Upper lobe of left lung (tissue), 6 donors: ENCODE measurements around the gene C20orf204. TPM values are rescaled to one million over a fixed set of nuclear protein-coding genes. Genes with fewer than 3 reads are reported as not detected.

ENCODE experiments used
- ATAC-seq, 2 donors: fragments of 200-7000 bp; cut with Tn5 transposase; one replicate each; pipeline ENCODE4 v1.9.1; 2022; ENCODE audit warnings: mild to moderate bottlenecking in 2 of 2, moderate library complexity in 2 of 2; ENCODE audit not compliant: low FRiP score in 2 of 2
- DNase-seq, 2 donors: peaks; one replicate each; pipeline ENCODE4 v3.0.0-alpha.2; 2019 to 2020
- H3K27ac ChIP-seq, 4 donors: fragments of 200-600 bp; sonication (generic); one replicate each; pipeline ENCODE4 v1.5.1; 2016 to 2019
- H3K27me3 ChIP-seq, 4 donors: fragments of 200-600 bp; sonication (generic); one replicate each; pipeline ENCODE4 v1.5.1; 2017 to 2019
- H3K36me3 ChIP-seq, 4 donors: fragments of 200-600 bp; sonication (generic); one replicate each; pipeline ENCODE4 v1.5.1; 2016 to 2019
- H3K4me1 ChIP-seq, 4 donors: fragments of 200-600 bp; sonication (generic); one replicate each; pipeline ENCODE4 v1.5.1; 2018 to 2019
- H3K4me3 ChIP-seq, 4 donors: fragments of 200-600 bp; sonication (generic); one replicate each; pipeline ENCODE4 v1.5.1; 2017 to 2019; ENCODE audit warnings: mild to moderate bottlenecking in 2 of 4, moderate library complexity in 1 of 4
- H3K9me3 ChIP-seq, 4 donors: fragments of 200-600 bp; sonication (generic); one replicate each; pipeline ENCODE4 v1.5.1; 2018 to 2019
- EP300 ChIP-seq, 4 donors: sonication (generic); formaldehyde crosslinking; IDR thresholded peaks; one replicate each; pipeline ENCODE4 v1.5.1; 2017; ENCODE audit warnings: antibody characterized with exemption in 4 of 4, control low read depth in 2 of 4
- POLR2A ChIP-seq, 4 donors: fragments of 450-650 bp; IDR thresholded peaks; one replicate each; pipeline ENCODE4 v1.5.1; 2016 to 2017; ENCODE audit warnings: antibody characterized with exemption in 4 of 4, mild to moderate bottlenecking in 2 of 4
- POLR2AphosphoS5 ChIP-seq, 2 donors: sonication (generic); formaldehyde crosslinking; IDR thresholded peaks; one replicate each; pipeline ENCODE4 v1.5.1; 2017; ENCODE audit warnings: antibody characterized with exemption in 2 of 2
- WGBS, 2 donors: methylation state at CpG; one replicate each; pipeline ENCODE4 v1.1.5; 2017 to 2018; 5-methylcytosine and 5-hydroxymethylcytosine counted together
- total RNA-seq, 6 donors: library from RNA; depleted of rRNA in 4 of 6; stranded (reverse); fragments of >200 nt in 4 of 6; gene quantifications; one replicate each; pipeline versions ENCODE4 v1.1.0 to v1.2.1, GENCODE V29; 2016 to 2021
- TF ChIP-seq, protein P1 (sequence below), 6 experiments: fragments of 450-650 bp in 4 of 6; fragments of 200-600 bp in 2 of 6; sonication (generic) in 2 of 6; IDR thresholded peaks; one replicate each; pipeline ENCODE4 v1.5.1; 2016 to 2019; ENCODE audit warnings: antibody characterized with exemption in 6 of 6
- donor health status: DM: no; HTN: no; CAD: no; lungs with moderate emphysema.
- donor health status: DM: no; HTN: yes; CAD: no; lungs with severe emphysema.

Gene C20orf204
- total RNA-seq, 6 donors from 2014 or later: 0.44 to 2.3 (median 1.7) TPM

DNA sequence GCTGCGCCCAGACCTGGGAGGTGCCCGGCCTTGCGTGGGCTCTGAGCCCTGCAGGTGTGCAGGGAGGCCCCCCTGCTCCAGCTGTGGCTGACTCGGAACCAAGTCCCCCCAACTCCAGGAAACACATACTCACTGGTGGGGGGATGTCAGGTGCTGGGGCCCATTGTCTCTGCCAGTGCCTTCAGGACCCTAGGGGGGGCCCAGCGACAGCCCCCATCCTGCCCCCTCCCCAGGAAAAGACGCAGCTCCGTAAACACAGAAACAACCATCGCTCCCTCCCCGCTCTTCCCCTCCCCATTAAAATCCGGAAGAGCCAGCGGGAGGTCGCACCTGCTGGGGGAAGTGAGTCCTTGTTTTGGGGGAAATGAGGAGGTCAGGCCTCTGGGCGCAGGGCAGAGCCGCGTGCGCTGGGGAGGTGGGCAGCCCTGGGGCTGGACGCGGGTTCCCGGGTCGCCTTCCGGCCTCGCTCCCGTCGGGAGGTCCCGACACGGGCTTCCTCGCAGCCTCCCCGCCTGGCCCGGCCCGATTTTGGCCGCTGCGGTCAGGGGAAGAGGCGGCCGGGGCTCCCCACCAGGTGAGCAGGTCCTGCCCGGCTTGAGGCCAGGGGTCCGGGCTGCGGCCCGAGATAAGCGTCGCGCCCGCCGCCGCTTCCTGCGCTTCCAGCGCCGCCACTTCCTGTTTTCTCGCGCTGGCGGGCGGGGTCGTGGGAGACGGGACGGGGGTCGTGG, 6.2 kb downstream of the C20orf204 start:
- H3K4me1 ChIP-seq: peaks cover 45 to 70% (median 55%) of the 10 kb centered on the region in 4 donors
- no peak for ATAC-seq
- peaks cover 0 to 10% (median 2%) of the 10 kb centered on the region in 4 donors for H3K36me3 ChIP-seq
- no peak for TF ChIP-seq EP300 (IDR thresholded peaks at IDR 0.05)
- peak in 1 of 2 donors; percentile 26 for TF ChIP-seq POLR2AphosphoS5 (IDR thresholded peaks at IDR 0.05)
- TF ChIP-seq, protein P1, sequence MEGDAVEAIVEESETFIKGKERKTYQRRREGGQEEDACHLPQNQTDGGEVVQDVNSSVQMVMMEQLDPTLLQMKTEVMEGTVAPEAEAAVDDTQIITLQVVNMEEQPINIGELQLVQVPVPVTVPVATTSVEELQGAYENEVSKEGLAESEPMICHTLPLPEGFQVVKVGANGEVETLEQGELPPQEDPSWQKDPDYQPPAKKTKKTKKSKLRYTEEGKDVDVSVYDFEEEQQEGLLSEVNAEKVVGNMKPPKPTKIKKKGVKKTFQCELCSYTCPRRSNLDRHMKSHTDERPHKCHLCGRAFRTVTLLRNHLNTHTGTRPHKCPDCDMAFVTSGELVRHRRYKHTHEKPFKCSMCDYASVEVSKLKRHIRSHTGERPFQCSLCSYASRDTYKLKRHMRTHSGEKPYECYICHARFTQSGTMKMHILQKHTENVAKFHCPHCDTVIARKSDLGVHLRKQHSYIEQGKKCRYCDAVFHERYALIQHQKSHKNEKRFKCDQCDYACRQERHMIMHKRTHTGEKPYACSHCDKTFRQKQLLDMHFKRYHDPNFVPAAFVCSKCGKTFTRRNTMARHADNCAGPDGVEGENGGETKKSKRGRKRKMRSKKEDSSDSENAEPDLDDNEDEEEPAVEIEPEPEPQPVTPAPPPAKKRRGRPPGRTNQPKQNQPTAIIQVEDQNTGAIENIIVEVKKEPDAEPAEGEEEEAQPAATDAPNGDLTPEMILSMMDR (IDR thresholded peaks at IDR 0.05): no peak
- TF ChIP-seq POLR2A (IDR thresholded peaks at IDR 0.05): no peak
- peak overlapping the region; percentile 64 to 89 (median 82) for H3K27ac ChIP-seq
- no peaks in the 10 kb centered on the region for H3K9me3 ChIP-seq
- DNase-seq: peak in 1 of 2 donors; percentile 89
- 1% methylated on average over 20 of the region's 55 CpGs; no CpG with 5 or more reads in 1 of the 2 donors for WGBS, 2 donors
- H3K4me3 ChIP-seq: peak overlapping the region; percentile 36 to 51 (median 47)
- H3K27me3 ChIP-seq: peaks cover 0 to 34% (median 12%) of the 10 kb centered on the region in 4 donors

DNA sequence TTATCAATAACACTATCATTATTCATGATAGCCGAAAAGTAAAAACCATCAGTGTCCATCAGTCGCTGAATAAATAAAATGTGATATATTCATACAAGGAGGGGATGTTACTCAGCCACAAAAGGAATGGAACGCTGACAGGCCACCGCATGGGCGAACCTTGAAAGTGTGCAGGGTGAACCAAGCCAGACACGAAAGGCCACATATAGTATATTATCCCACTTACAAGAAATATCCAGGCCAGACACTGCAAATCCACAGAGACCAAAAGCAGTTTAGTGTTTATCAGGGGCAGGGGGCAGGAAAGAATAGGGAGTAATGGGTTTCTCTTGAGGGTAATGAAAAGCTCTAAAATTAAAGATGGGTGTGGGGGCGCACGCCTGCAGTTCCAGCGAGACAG, 7.8 kb downstream of the C20orf204 start:
- Histone ChIP-seq H3K27me3 (peaks cover 0 to 36% (median 16%) of the 10 kb centered on the region in 4 donors), H3K36me3 (peaks cover 0 to 17% (median 7%) of the 10 kb centered on the region in 4 donors), H3K27ac (peak overlapping the region in 2 of 4 donors; percentile 38 to 88), H3K4me1 (peaks cover 36 to 65% (median 42%) of the 10 kb centered on the region in 4 donors), H3K9me3 (no peaks in the 10 kb centered on the region), H3K4me3 (no peak overlapping the region)
- DNase-seq: no peak
- no peak for ATAC-seq
- WGBS, 2 donors: 85 to 87% methylated on average over 9 of the region's 9 CpGs
- TF ChIP-seq EP300 (IDR thresholded peaks at IDR 0.05): no peak
- TF ChIP-seq POLR2AphosphoS5 (IDR thresholded peaks at IDR 0.05): no peak
- TF ChIP-seq, protein P1 (IDR thresholded peaks at IDR 0.05): no peak
- no peak for TF ChIP-seq POLR2A (IDR thresholded peaks at IDR 0.05)

- Histone ChIP-seq H3K27me3 (peaks cover 0 to 41% (median 19%) of the 10 kb centered on the region in 4 donors), H3K9me3 (no peaks in the 10 kb centered on the region), H3K4me1 (peaks cover 29 to 65% (median 37%) of the 10 kb centered on the region in 4 donors), H3K4me3 (peak overlapping the region in 2 of 4 donors; percentile 4 to 66), H3K36me3 (peaks cover 0 to 17% (median 7%) of the 10 kb centered on the region in 4 donors), H3K27ac (peak overlapping the region; percentile 56 to 88 (median 68))
- ATAC-seq (peak in 1 of 2 donors; percentile 65), DNase-seq (peak in 1 of 2 donors; percentile 64)
- WGBS, 2 donors: 67 to 77% methylated on average over 12 to 14 of the region's 14 CpGs
- TF ChIP-seq POLR2A (IDR thresholded peaks at IDR 0.05) (no peak), EP300 (IDR thresholded peaks at IDR 0.05) (no peak), POLR2AphosphoS5 (IDR thresholded peaks at IDR 0.05) (peak in 1 of 2 donors; percentile 38)
- TF ChIP-seq, protein P1 (IDR thresholded peaks at IDR 0.05): no peak
Measured at GRCh38 chr20:64044484-64045247, 8.7 kb downstream of the C20orf204 start.

DNA sequence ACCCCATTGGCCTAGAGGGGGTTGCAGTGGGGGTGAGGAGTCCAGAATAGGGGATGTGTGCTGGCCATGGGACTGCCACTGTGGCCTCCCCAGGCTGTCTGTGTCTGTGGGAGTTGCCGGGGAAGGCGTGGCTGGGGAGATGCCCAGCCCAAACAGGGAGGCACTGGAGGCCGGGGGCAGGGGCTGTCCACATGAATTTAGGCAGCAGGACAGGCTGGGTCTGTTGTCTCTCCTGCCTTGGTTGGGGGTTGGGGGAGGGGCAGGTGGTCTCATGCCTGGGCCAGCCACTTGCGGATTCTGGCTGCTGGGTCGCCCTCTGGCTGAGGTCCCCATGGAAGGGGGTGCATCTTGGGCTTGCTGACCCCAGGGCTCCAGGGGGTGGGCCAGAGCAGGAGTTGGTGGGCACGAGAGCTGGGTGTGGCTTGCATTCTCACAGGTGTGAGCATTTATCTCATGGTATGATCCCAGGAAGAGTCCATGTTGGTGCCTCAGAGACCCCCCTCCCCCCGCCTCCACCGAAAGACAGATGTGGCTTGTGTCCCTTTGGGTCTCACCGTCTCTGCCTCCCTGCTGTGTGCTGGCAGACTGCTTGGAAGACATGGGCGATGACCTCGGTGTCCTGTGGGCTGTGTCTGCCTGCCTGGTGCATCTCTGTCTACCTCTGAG, 9.5 kb downstream of the C20orf204 start:
- Histone ChIP-seq H3K36me3 (peaks cover 0 to 17% (median 7%) of the 10 kb centered on the region in 4 donors), H3K27me3 (peaks cover 0 to 43% (median 20%) of the 10 kb centered on the region in 4 donors), H3K4me3 (peak overlapping the region in 3 of 4 donors; percentile 4 to 66 (median 40)), H3K4me1 (peaks cover 27 to 64% (median 36%) of the 10 kb centered on the region in 4 donors), H3K27ac (peak overlapping the region; percentile 56 to 88 (median 68)), H3K9me3 (no peaks in the 10 kb centered on the region)
- WGBS, 2 donors: 58 to 62% methylated on average over 6 to 11 of the region's 11 CpGs
- peak in 1 of 2 donors; percentile 2 for ATAC-seq
- DNase-seq: peak in 1 of 2 donors; percentile 33
- TF ChIP-seq POLR2A (IDR thresholded peaks at IDR 0.05) (peak in 1 of 4 donors; percentile 5), POLR2AphosphoS5 (IDR thresholded peaks at IDR 0.05) (no peak), EP300 (IDR thresholded peaks at IDR 0.05) (no peak)
- TF ChIP-seq, protein P1 (IDR thresholded peaks at IDR 0.05): no peak
